GM19043 (cell line): Measurements from ENCODE around the gene GOLGA6L10.
A peak's percentile ranks its signal among the peaks of the same experiment; 100 is the strongest.
"Not testable (repeated sequence)": the region's sequence is repeated elsewhere in the genome, so short reads cannot be mapped to it uniquely, and the experiment has no call there.

Experiments used
- ATAC-seq: cut with Tn5 transposase; IDR thresholded peaks from one replicate; pipeline ENCODE4 v1.9.1; 2021; ENCODE audit warnings: low read depth; ENCODE audit not compliant: unreplicated experiment

GOLGA6L10 gene

DNA sequence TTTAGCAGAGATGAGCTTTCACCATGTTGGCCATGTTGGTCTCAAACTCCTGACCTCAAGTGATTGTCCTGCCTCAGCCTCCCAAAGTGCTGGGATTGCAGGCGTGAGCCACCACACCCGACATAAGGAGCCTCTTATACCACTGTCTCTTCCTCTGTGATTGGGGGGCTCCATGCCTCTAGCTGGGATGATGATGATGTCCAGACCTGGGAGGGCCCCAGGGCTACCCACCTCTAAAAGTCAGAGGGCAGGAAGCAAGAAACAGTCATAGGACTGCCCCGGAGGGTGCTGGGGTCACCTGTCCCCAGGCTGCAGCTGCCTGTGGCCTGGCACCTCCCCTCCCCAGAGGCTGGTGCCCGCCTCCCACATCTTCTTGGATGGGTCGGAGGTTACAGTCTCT, 5.4 kb downstream of the GOLGA6L10 start:
- not testable (repeated sequence) for ATAC-seq

DNA sequence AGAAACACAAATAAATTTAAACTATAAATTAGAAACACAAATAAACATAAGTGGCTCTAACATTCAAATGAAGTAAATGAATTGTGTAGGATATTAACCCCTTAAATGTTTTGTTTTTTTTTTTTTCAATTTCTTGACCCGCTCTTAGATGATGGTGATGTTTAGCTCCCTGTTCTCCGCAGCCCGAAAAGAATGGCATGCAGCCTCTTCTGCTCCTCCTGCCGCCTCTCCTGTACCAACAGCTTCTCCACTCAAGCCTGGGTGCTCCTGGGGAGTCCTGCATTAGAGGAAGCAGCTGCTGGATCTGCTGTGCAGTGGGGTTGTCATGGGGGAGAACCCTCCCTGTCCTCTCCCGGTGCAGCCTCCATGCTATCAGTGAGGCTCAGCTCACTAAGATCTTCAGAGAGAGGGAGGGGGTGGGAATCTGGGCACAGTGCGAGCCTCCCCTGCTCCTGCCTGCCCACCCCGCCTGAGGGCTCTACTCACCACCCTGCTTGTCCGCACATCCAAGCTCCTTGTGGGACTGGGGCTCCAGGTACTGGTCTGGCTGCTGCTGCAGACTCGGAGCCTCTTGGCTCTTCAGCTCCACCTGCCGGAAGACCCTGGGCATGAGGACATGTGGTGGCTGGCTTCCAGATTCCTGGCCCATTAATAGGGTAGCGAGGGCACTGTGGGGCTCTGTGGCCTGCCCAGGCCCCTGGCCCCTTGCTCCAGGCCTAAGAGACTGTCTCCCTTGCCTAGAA, 6.5 kb downstream of the GOLGA6L10 start:
- not testable (repeated sequence) for ATAC-seq

DNA sequence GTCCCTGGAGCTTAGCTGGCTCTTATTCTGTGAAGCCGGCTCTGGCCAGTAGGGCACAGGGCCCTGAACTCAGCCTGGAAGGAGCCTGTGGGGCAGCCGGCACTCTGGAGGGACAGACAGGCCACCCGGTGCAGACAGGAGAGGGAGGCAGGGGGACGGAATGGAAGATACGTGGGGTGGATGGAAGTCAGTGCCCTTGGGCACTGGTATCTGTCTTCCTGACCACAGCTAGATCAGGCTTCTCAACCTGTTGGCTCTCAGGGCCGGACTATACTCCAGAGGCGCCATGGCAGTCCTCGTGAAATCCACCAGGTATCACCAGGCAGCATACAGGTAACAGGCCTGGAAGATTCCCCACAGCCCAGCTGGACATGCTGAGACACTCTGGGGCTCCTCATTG, 10.7 kb downstream of the GOLGA6L10 start:
- not testable (repeated sequence) for ATAC-seq

- not testable (repeated sequence) for ATAC-seq
Observed at GRCh38 chr15:82338053-82338452, 11.2 kb downstream of the GOLGA6L10 start.

DNA sequence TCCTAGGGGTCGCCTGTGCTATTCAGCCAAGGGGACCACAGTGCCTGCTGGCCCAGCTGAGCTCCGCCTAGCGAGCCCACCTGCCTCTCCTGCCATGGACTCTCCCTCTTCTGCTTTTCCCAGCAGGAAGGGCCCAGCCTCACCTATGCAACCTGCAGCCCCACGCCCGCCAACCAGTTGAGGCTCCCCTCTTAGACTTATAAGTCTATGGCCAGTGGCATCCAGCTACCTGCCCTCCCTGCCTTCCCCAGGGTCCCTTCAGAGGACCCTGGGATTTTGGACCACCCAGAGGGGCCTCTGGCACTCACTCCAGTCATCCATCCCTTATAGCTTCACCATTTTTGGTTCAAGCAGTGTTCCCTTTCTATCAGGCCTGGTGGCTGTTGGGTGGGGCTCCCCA, 12.2 kb downstream of the GOLGA6L10 start:
- not testable (repeated sequence) for ATAC-seq

DNA sequence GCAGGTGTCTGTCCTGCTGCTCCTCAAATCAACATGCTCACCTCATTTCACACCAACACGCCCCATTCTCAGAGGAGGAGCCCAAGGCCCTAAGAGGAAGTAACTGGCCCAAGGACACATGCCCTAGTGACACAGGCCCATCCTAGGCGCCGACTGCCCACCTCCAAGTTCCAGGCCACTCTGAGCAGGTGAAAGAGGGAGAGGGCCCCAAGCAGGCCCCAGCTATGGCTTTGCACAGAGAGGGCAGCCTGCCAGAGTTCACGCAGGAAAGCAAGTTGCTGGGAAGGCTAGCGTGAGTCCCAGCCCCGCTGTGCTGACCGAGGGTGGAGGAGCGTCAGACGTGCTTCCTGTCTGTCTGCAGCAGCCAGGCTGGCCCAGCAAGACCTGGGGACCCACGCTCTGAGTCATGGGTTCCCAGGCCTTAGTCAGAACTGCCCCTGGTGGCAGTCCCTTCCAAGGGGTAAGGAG, 13.1 kb downstream of the GOLGA6L10 start:
- not testable (repeated sequence) for ATAC-seq

DNA sequence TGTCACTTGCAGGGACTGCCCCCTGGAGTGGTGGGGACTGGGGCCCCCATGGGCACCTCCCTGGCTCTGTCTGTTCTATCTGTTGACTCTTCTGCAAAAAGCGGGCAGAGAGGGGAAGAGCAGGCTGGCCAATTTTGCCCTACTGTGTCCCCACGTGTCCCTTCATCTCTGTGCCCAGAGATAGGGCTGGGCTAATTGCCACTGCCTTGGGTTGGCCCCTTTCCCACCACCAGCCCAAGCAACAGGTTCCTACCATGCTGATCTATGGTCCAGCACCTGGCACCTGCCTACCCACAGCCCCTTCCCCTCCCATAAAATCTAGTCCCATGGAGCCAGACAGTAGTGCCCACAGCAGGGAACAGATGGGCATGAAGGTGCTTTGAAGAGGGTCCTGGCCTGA, 14.3 kb downstream of the GOLGA6L10 start:
- ATAC-seq, result not testable (repeated sequence)

- ATAC-seq, result not testable (repeated sequence)
Observed at GRCh38 chr15:82334554-82334932, 14.7 kb downstream of the GOLGA6L10 start.

DNA sequence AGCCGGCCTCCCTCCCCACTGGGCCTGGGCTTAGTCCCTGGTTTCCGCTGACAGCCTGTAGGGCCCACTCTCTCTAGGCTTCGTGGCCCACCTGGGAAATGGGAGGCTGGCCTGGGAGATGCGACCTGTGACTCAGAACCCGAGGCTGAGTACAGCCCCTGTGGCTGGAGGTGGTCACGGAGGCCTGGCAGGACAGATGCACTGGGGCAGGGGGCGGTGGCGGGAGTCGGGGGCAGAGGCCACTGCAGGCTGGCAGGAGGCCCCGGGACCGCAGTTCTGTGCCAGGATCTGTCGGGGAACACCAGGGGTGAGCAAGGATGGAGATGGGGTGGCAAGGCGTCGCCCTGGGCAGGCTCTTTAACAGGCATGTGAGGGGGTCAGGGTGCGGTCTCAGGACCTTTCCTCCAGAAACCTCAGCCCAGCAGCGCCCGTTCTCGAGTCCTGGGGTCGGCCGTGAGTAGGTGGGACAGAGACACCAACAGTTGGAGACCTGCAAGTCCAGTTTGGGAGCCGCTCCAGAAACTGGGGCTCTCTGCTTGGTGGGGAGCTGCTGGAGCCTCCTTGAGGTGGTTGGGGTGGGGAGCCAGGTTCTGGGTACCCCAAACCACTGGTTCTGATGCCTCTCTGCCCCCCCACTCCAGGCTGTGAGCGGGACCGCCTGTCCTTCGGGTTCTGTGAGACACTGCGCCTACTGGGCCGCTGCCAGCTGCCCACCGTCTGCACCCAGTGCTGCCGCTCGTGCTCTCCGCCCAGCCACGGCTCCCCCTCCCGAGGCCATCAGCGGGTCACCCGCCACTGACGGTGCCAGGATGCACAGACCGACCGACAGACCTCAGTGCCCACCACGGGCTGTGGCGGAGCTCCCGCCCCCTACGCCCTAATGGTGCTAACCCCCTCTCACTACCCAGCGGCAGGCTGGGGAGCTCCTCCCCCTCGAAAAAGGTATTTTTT, 15.4 kb downstream of the GOLGA6L10 start:
- ATAC-seq, result not testable (repeated sequence)

DNA sequence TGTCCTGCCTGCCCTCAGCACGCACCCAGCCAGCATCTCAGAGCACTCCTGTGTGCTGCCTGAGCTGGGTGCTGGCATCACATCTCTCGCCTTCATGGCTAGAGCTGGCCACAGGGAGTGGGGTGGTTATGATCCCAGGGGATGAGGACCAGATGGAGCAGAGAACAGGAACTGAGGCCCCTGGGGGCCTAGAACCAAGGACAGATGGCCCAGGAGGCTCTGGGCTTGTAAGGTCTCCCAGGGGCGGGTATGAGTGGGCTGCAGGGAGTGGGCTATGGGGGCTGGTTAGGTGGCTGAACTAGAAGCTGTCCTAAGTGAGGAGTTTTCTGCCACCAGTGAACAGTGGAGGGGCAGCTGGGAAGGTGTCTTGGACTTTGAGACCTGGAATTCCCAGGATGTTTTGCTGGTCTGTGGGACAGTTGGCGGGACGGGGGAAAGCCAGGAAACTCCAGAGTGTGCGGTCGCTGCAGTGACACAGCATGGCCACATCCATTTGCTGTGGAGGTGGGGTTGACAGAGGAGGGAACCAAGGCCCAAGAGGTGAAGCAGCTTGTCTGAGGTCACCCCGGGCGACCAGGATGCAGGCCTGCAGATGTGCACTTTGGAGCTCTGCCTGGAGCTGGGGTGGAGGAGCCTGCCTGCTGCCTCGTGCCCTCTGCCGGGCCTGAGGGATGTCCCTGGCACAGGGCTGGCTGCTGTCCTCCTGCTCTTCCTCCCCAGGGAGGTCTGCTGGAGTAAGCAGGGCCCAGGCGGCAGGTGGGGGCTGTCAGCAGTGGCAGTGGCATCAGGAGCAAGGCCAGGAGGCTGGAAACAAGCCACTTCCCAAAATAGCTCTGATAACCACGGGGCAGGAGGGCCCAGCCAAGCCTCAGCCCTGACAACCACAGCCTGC, 16.3 kb downstream of the GOLGA6L10 start:
- ATAC-seq, result not testable (repeated sequence)

DNA sequence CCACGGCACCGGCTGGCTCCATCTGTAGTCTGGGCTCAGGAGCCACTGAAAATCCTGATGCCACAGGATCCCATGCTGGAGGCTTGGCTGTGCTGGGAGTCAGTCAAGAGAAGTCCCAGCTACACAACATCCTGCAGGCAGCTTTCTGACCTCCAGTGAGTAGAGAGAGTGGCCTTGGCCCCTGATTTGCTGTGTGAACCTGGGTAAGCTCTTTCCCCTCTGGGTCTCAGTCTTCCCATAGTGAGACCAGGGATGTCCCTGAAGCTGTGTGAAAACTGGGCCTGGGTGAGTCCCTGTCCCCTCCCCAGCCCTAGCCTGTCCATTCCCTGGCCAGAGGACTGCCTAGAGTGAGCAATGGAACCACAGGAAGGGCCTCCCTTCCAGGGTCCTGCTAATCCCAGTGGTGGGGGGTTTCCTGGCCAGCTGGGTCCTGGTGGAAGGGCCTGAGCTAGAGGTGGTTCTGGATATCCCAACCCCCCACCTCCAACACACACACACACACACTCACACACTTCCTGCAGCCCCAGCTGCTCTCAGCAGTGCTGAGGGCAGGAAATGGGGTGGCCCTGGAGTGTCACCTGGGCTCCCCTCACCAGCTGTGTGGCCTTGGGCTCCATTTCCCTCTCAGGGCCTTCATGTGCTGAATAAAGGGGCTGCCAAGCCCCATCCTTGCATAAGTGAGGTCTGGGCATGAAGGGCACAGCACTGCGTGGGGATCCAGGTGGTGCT, 17.5 kb downstream of the GOLGA6L10 start:
- peak; percentile 83 for ATAC-seq

DNA sequence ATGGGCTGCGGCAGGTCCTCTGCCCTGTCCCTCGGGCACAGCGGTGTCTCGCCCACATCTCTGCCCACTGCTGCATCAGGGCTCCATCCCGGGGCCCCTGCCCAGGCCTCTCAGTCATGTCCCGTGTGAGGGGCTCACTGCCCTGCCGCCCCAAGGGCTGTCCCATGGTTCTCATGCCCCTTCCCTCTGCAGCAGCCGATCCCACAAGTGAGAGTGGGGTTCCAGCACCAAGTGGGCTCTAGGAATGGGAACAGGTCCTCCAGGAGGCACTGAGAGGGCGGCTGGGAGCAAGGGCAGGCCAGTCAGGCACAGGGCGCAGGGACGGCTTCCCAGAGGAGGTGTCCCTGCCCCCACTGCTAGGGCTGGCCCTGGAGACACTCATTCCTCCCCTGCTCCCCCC, 18.4 kb downstream of the GOLGA6L10 start:
- ATAC-seq, result not testable (repeated sequence)

DNA sequence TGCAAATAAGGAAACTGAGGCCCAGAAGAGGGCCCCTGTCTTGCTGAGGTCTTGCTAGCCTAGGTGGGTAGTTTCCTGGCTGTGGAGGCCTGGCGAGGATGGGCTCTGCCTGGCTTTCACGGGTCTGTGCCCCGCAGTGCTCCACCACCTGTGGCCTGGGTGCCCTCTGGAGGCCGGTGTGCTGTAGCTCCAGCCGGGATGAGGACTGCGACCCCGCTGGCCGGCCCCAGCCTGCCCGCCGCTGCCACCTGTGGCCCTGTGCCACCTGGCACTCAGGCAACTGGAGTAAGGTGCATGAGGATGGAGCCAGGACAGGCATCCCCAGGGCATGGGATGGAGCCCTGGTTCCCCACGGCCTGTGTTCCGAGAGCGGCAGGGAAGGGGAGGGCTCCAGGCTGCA, 20.2 kb downstream of the GOLGA6L10 start:
- not testable (repeated sequence) for ATAC-seq

DNA sequence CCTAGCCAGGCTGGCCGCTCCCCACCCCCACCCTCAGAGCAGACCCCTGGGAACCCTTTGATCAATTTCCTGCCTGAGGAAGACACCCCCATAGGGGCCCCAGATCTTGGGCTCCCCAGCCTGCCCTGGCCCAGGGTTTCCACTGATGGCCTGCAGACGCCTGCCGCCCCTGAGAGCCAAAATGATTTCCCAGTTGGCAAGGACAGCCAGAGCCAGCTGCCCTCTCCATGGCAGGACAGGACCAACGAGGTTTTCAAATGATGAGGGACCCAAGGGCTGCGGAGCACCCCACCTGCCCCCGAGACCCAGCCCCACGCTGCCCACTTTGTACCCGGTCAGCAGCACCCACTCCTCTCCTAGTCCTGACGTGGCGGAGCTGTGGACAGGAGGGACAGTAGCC, 21.9 kb downstream of the GOLGA6L10 start:
- not testable (repeated sequence) for ATAC-seq

GRCh38 chr15:82326896-82327295, 22.4 kb downstream of the GOLGA6L10 start:
- not testable (repeated sequence) for ATAC-seq

DNA sequence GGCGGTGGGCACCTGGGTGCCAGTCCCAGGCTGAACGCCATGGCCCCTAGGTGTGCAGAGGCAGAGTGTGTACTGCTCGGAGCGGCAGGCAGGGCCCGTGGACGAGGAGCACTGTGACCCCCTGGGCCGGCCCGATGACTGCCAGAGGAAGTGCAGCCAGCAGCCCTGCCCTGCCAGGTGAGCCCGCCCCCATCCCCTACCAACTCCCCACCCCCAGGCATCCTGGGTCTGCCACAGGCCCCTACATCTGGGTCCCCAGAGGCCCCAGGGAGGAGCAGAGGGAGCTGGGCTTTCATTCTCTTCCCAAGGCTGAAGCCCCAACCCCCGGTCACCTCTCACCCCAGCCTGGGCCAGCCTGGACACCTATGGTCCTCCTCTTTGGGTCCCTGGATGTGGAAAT, 23.6 kb downstream of the GOLGA6L10 start:
- not testable (repeated sequence) for ATAC-seq

- ATAC-seq, result not testable (repeated sequence)
Observed at GRCh38 chr15:82324831-82325230, 24.4 kb downstream of the GOLGA6L10 start.

DNA sequence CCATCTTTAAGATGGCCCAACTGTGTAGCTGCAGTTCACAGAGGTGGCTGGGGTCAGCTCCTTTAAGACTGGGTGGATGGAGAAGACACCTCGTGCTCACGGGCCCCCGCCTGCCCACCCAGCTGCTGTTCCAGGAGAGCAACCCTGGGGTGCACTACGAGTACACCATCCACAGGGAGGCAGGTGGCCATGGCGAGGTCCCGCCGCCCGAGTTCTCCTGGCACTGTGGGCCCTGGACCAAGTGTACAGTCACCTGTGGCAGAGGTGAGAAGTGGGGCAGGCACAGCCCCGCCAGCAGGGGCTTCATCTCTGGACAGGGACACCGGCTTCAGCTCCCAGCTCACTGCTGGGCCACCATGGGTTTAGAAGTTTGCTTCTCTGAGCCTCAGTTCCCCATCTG, 26.8 kb downstream of the GOLGA6L10 start:
- not testable (repeated sequence) for ATAC-seq

DNA sequence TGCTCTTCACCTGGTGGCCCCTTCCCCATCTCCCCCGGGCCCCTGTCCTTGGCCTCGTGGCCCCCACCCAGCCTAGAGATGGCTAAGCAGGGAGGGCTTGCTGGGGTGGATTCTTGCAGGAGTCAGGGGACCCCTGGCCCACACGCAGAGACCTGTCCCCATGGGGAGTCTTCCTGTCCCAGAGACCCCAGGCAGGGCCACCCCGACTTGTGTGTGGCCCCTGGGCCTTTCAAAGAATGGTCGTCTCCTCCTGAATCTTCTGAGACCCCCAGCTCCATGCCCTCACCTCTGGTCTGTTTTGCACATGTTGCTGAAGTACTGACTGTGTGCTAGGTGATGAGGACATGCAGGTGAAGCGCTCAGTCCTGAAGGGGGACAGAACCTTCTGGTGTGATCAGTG, 28.4 kb downstream of the GOLGA6L10 start:
- not testable (repeated sequence) for ATAC-seq
